A673 (cell line): ENCODE measurements around the gene DLX2. TPM values are rescaled to one million over a fixed set of nuclear protein-coding genes. Genes with fewer than 3 reads are reported as not detected.
"Not testable (repeated sequence)": the region's sequence is repeated elsewhere in the genome, so short reads cannot be mapped to it uniquely, and the experiment has no call there.

Experiments used
- BruUV-seq: library from RNA; stranded (reverse); fragments of 400-500 nt; replicated peaks from 2 replicates; lab custom pipeline; 2021; lab: Mats Ljungman, UMichigan
- CTCF ChIA-PET: fragments of 300-600 bp; sonication (Branson Sonifier 250); formaldehyde crosslinking; loops from one replicate; lab custom pipeline; 2022; ENCODE audit warnings: antibody characterized with exemption; lab: Charles Lee
- POLR2A ChIA-PET: fragments of 300-600 bp; sonication (Branson Sonifier 250); formaldehyde crosslinking; loops from one replicate; lab custom pipeline; 2022; ENCODE audit warnings: antibody characterized with exemption; ENCODE audit not compliant: low non-redundant PET; lab: Charles Lee
- DNase-seq: peaks from one replicate; pipeline ENCODE4 v3.0.0-alpha.2; 2015; ENCODE audit warnings: low spot score
- H3K27ac ChIP-seq: fragments of 200-600 bp; sonication (generic); 2 replicates; pipeline ENCODE4 v1.5.1; 2016; ENCODE audit warnings: mixed run types, low read depth, mild to moderate bottlenecking, mixed read lengths, antibody characterized with exemption, low read length; ENCODE audit not compliant: poor library complexity, severe bottlenecking
- H3K27me3 ChIP-seq: fragments of 200-600 bp; sonication (generic); replicated peaks from 2 replicates; pipeline ENCODE4 v1.6.1; 2017; ENCODE audit warnings: mixed run types, low read depth, mild to moderate bottlenecking, mixed read lengths, antibody characterized with exemption, low read length; ENCODE audit not compliant: insufficient read depth, poor library complexity
- H3K36me3 ChIP-seq: fragments of 200-600 bp; sonication (generic); 2 replicates; pipeline ENCODE4 v1.6.1; 2016; ENCODE audit warnings: mixed run types, mild to moderate bottlenecking, mixed read lengths, antibody characterized with exemption, low read length; ENCODE audit not compliant: insufficient read depth, poor library complexity, severe bottlenecking
- H3K4me1 ChIP-seq: fragments of 200-600 bp; sonication (generic); 2 replicates; pipeline ENCODE4 v1.6.1; 2017; ENCODE audit warnings: mixed run types, mild to moderate bottlenecking, mixed read lengths, antibody characterized with exemption, low read length; ENCODE audit not compliant: insufficient read depth, poor library complexity, severe bottlenecking
- H3K4me3 ChIP-seq: fragments of 200-600 bp; sonication (generic); 2 replicates; pipeline ENCODE4 v1.5.1; 2016; ENCODE audit warnings: low read depth, mixed run types, mild to moderate bottlenecking, mixed read lengths, low read length; ENCODE audit not compliant: poor library complexity, severe bottlenecking
- H3K9me3 ChIP-seq: fragments of 200-600 bp; sonication (generic); 2 replicates; pipeline ENCODE4 v1.6.1; 2016; ENCODE audit warnings: mixed run types, low read depth, mild to moderate bottlenecking, mixed read lengths, antibody characterized with exemption, low read length; ENCODE audit not compliant: poor library complexity, severe bottlenecking
- EZH2 ChIP-seq: fragments of 200-600 bp; sonication (generic); IDR thresholded peaks from 2 replicates; pipeline ENCODE4 v1.6.1; 2017; ENCODE audit warnings: borderline replicate concordance, low read depth, mild to moderate bottlenecking, mixed read lengths, antibody characterized with exemption, low read length; ENCODE audit not compliant: poor library complexity, severe bottlenecking
- intact Hi-C: fragments of 100-400 bp; cut with micrococcal nuclease; formaldehyde crosslinking; loops from one replicate; pipeline ENCODE4 v1.10.0; 2022; ENCODE audit not compliant: unreplicated experiment
- total RNA-seq: library from RNA; stranded (reverse); gene quantifications from 2 replicates; pipeline ENCODE4 v1.2.3, GENCODE V29; 2021
- TF ChIP-seq, protein P1 (sequence below): fragments of 300-800, 200-600 bp; sonication (generic); conservative IDR thresholded peaks from 2 replicates; pipeline ENCODE4 v1.5.1; 2017; ENCODE audit warnings: low read depth, mild to moderate bottlenecking, antibody characterized with exemption, low read length, moderate library complexity, mixed read lengths

Gene DLX2
- total RNA-seq, 1 experiment from 2014 or later, result 20.4 TPM

DNA sequence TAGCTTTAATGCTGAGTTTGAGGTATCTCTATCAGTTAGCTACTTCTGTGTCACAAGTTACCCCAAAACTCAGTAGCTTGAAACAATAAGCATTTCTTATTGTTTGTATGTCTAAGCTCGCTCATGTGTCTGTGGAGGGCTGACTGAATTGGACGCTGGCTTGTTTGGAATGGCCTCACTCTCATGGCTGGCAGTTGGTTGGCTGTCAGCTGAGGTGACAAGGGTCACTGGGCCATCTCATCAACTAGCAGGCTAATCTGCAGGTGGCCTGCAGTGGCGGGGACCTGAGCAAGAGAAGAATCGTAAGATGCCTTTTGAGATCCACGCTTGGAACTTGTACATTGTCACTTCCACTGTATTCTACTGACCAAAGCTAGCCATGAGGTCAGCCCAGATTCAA, 13.4 kb upstream of the DLX2 start:
- H3K27me3 ChIP-seq, result no peaks in the 10 kb centered on the region
- no peaks in the 10 kb centered on the region for H3K36me3 ChIP-seq
- no peaks in the 10 kb centered on the region for H3K9me3 ChIP-seq
- BruUV-seq, result no TSS peak
- no peak overlapping the region for H3K27ac ChIP-seq
- TF ChIP-seq, protein P1, sequence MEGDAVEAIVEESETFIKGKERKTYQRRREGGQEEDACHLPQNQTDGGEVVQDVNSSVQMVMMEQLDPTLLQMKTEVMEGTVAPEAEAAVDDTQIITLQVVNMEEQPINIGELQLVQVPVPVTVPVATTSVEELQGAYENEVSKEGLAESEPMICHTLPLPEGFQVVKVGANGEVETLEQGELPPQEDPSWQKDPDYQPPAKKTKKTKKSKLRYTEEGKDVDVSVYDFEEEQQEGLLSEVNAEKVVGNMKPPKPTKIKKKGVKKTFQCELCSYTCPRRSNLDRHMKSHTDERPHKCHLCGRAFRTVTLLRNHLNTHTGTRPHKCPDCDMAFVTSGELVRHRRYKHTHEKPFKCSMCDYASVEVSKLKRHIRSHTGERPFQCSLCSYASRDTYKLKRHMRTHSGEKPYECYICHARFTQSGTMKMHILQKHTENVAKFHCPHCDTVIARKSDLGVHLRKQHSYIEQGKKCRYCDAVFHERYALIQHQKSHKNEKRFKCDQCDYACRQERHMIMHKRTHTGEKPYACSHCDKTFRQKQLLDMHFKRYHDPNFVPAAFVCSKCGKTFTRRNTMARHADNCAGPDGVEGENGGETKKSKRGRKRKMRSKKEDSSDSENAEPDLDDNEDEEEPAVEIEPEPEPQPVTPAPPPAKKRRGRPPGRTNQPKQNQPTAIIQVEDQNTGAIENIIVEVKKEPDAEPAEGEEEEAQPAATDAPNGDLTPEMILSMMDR, result no peak
- no peak for TF ChIP-seq EZH2
- H3K4me3 ChIP-seq, result no peak overlapping the region
- ChIA-PET POLR2A (no interaction called here), CTCF (interaction anchor here (1.2 kb wide), 1 partner anchor 11 kb away, joined by 3 read pairs; no protein-coding TSS in a partner anchor)
- DNase-seq, result no peak
- H3K4me1 ChIP-seq, result peaks cover 7% of the 10 kb centered on the region
- intact Hi-C loops, result no loop called here

DNA sequence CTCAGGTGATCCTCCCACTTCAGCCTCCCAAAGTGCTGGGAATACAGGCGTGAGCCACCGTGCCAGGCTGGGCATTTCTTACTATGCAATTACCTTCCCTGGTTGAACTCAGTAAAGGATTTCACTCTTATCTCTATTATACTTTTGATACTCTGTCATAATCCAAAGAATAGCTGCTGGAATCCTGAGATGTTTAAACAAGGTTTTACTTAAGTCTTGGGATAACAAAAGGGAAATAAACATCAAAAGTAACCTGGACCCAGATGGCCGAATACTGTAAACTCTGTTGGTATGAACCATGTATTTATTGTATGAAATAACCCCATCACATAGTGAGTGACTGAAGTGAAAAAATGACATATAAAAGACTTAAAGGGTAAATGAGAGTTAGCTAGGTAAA, 11.9 kb upstream of the DLX2 start:
- ChIA-PET CTCF (interaction anchor here (0.6 to 2.1 kb wide), 3 partner anchors 159 to 541 kb away, joined by 3 to 10 read pairs (median 3); no protein-coding TSS in a partner anchor), POLR2A (no interaction called here)
- Histone ChIP-seq H3K9me3 (no peaks in the 10 kb centered on the region), H3K4me1 (peaks cover 7% of the 10 kb centered on the region), H3K36me3 (no peaks in the 10 kb centered on the region), H3K4me3 (no peak overlapping the region), H3K27me3 (no peaks in the 10 kb centered on the region), H3K27ac (no peak overlapping the region)
- no peak for TF ChIP-seq EZH2
- TF ChIP-seq, protein P1, result no peak
- no peak for DNase-seq
- intact Hi-C loops, result no loop called here
- no TSS peak for BruUV-seq

DNA sequence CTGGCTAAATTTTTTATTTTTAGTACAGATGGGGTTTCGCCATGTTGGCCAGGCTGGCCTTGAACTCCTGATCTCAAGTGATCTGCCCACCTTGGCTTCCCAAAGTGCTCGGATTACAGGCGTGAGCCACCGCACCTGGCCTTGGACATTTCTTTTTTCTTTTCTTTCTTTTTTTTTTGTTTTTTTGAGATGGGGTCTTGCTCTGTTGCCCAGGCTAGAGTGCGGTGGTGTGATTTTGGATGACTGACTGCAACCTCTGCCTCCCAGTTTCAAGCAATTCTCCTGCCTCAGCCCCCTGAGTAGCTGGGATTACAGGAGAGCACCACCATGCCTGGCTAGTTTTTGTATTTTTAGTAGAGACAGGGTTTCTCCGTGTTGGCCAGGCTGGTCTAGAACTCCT, 11.5 kb upstream of the DLX2 start:
- intact Hi-C loops, DNase-seq, H3K27me3 ChIP-seq, H3K27ac ChIP-seq, BruUV-seq, H3K4me3 ChIP-seq, H3K4me1 ChIP-seq, H3K36me3 ChIP-seq, H3K9me3 ChIP-seq, POLR2A ChIA-PET: not testable (repeated sequence)
- CTCF ChIA-PET, result interaction anchor here (0.5 to 2.1 kb wide), 15 partner anchors 11 to 789 kb away, joined by 3 to 11 read pairs (median 4); partner anchors contain the start of gene DLX2

DNA sequence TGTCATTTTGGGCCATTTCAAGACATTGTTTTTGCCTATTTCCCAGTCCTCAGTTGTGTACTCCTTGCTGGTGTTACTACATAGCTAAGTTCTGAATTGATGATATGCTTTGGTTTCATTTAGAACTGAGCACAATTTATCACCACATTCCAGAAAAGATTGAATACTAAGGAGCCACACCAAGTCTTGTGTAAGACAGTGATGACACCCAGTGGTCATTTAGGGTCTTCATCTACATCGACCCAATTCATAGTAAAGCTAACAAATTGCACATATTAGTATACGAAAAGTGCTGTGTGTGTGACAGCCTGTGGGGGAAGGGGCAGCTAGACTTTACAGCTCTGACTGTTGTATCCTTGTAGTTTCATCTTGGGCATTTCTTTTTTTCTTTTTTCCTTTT, 10.9 kb upstream of the DLX2 start:
- CTCF ChIA-PET, result interaction anchor here (0.5 to 2.1 kb wide), 16 partner anchors 11 to 789 kb away, joined by 3 to 11 read pairs (median 4); partner anchors contain the start of gene DLX2
- no peaks in the 10 kb centered on the region for H3K27me3 ChIP-seq
- H3K36me3 ChIP-seq, result no peaks in the 10 kb centered on the region
- H3K9me3 ChIP-seq, result no peaks in the 10 kb centered on the region
- POLR2A ChIA-PET, result no interaction called here
- BruUV-seq, result no TSS peak
- intact Hi-C loops, result loop anchor here (2.0 kb wide), 1 partner anchor 539 kb away; no protein-coding TSS in a partner anchor
- H3K4me1 ChIP-seq, result peaks cover 3% of the 10 kb centered on the region
- peak; percentile 79 for DNase-seq
- H3K27ac ChIP-seq, result no peak overlapping the region
- H3K4me3 ChIP-seq, result no peak overlapping the region
- no peak for TF ChIP-seq EZH2
- TF ChIP-seq, protein P1, result peak; percentile 63
